GM23248 (cell line): ENCODE data around the gene NFE2L3.

Experiments used
- EZH2 ChIP-seq: fragments of 200-600 bp; sonication (generic); IDR thresholded peaks from 2 replicates; pipeline ENCODE4 v1.6.1; 2018; ENCODE audit warnings: antibody characterized with exemption, mild to moderate bottlenecking; ENCODE audit not compliant: insufficient read depth, poor library complexity, severe bottlenecking
- EZH2phosphoT487 ChIP-seq: fragments of 200-600 bp; sonication (generic); IDR thresholded peaks from 2 replicates; pipeline ENCODE4 v1.6.1; 2018; ENCODE audit warnings: antibody characterized with exemption, moderate library complexity, mild to moderate bottlenecking, low read depth; ENCODE audit not compliant: insufficient read depth

- TF ChIP-seq EZH2phosphoT487 (no peak), EZH2 (no peak)
Measured at GRCh38 chr7:26183545-26184280, 31.7 kb downstream of the NFE2L3 start.
